HCT116 (cell line): Measurements from ENCODE around the gene CACNA1C. TPM values are rescaled to one million over a fixed set of nuclear protein-coding genes. Genes with fewer than 3 reads are reported as not detected.

Source experiments
- ATAC-seq: fragments of 200-7000 bp; cut with Tn5 transposase; 2 replicates; pipeline ENCODE4 v1.9.1; 2020; ENCODE audit warnings: mild to moderate bottlenecking, moderate library complexity
- BruUV-seq: library from RNA; stranded (reverse); fragments of 400-500 nt; replicated peaks from 2 replicates; lab custom pipeline; 2021; lab: Mats Ljungman, UMichigan
- CTCF ChIA-PET: fragments of 300-600 bp; sonication (Branson Sonifier 250); formaldehyde crosslinking; loops from one replicate; lab custom pipeline; 2021; ENCODE audit warnings: antibody characterized with exemption; lab: Charles Lee
- POLR2A ChIA-PET: fragments of 300-600, 350-600 bp; sonication (Branson Sonifier 250); formaldehyde crosslinking; loops from one replicate; lab custom pipeline; 2021; ENCODE audit warnings: antibody characterized with exemption; lab: Charles Lee
- RAD21 ChIA-PET, 2 experiments: fragments of 300-600 bp; sonication (Branson Sonifier 250); formaldehyde crosslinking; loops; one replicate each; lab custom pipeline; 2023; ENCODE audit warnings: low total read pairs in 2 of 2; ENCODE audit not compliant: uncharacterized antibody in 2 of 2, unreplicated experiment in 2 of 2, low non-redundant PET in 1 of 2; lab: Charles Lee
- DNase-seq: peaks from one replicate; pipeline ENCODE4 v3.0.0-alpha.2; 2010; ENCODE audit warnings: low read depth, low spot score
- H2AFZ ChIP-seq: fragments of 200-600 bp; shearing (Covaris generic), sonication (generic); 2 replicates; pipeline ENCODE4 v1.6.1; 2017; ENCODE audit warnings: low read depth, mixed run types, mixed read lengths, antibody characterized with exemption, low read length; ENCODE audit not compliant: poor library complexity, severe bottlenecking
- H3K27ac ChIP-seq: 2 replicates; pipeline ENCODE4 v1.5.1; 2012; ENCODE audit warnings: low read depth, low read length
- H3K27me3 ChIP-seq: fragments of 200-600 bp; sonication (generic); 2 replicates; pipeline ENCODE4 v1.6.1; 2016; ENCODE audit warnings: mixed run types, low read length, mixed read lengths; ENCODE audit not compliant: insufficient read depth
- H3K36me3 ChIP-seq, 2 experiments: fragments of 200-500 bp in 1 of 2; fragments of 200-600 bp in 1 of 2; sonication (Bioruptor generic) in 1 of 2; sonication (generic) in 1 of 2; 2 replicates each; pipeline versions ENCODE4 v1.5.1 to v1.6.1; 2014 to 2016; ENCODE audit warnings: low read length in 2 of 2, inconsistent platforms in 1 of 2, mixed read lengths in 1 of 2, mixed run types in 1 of 2; ENCODE audit not compliant: insufficient read depth in 2 of 2, control insufficient read depth in 1 of 2
- H3K4me1 ChIP-seq, 2 experiments: fragments of 200-600 bp in 1 of 2; sonication (generic) in 1 of 2; 2 replicates each; pipeline versions ENCODE4 v1.5.1 to v1.6.1; 2012 to 2017; ENCODE audit warnings: low read length in 2 of 2, inconsistent platforms in 1 of 2, mild to moderate bottlenecking in 1 of 2, mixed read lengths in 1 of 2, mixed run types in 1 of 2, moderate library complexity in 1 of 2; ENCODE audit not compliant: insufficient read depth in 2 of 2, control insufficient read depth in 1 of 2
- H3K4me2 ChIP-seq: fragments of 200-600 bp; sonication (generic); 2 replicates; pipeline ENCODE4 v1.6.1; 2017; ENCODE audit warnings: mixed run types, low read length, mixed read lengths
- H3K4me3 ChIP-seq, 2 experiments: fragments of 200-600 bp in 1 of 2; sonication (generic) in 1 of 2; replicated peaks in 1 of 2; 2 replicates each; pipeline ENCODE4 v1.5.1; 2011 to 2016; ENCODE audit warnings: low read length in 2 of 2, control low read depth in 1 of 2, low read depth in 1 of 2, mild to moderate bottlenecking in 1 of 2, mixed read lengths in 1 of 2, mixed run types in 1 of 2
- H3K79me2 ChIP-seq: fragments of 200-600 bp; sonication (generic); 2 replicates; pipeline ENCODE4 v1.6.1; 2017; ENCODE audit warnings: mild to moderate bottlenecking, mixed run types, low read length, moderate library complexity, mixed read lengths; ENCODE audit not compliant: insufficient read depth
- H3K9ac ChIP-seq: fragments of 200-600 bp; sonication (generic); 2 replicates; pipeline ENCODE4 v1.6.1; 2016; ENCODE audit warnings: low read length, mixed read lengths
- H3K9me2 ChIP-seq: fragments of 200-600 bp; sonication (generic), shearing (Covaris generic); 2 replicates; pipeline ENCODE4 v1.6.1; 2017; ENCODE audit warnings: mixed run types, mild to moderate bottlenecking, moderate library complexity; ENCODE audit not compliant: insufficient read depth
- H3K9me3 ChIP-seq, 2 experiments: fragments of 200-500 bp in 1 of 2; fragments of 200-600 bp in 1 of 2; sonication (Bioruptor generic) in 1 of 2; sonication (generic) in 1 of 2; 2 replicates each; pipeline ENCODE4 v1.6.1; 2014 to 2017; ENCODE audit warnings: low read length in 2 of 2, mixed read lengths in 2 of 2, inconsistent platforms in 1 of 2, low read depth in 1 of 2, mild to moderate bottlenecking in 1 of 2, mixed run types in 1 of 2, moderate library complexity in 1 of 2; ENCODE audit not compliant: control insufficient read depth in 1 of 2, insufficient read depth in 1 of 2
- H4K20me1 ChIP-seq: fragments of 200-600 bp; sonication (generic), shearing (Covaris generic); 2 replicates; pipeline ENCODE4 v1.6.1; 2017; ENCODE audit warnings: mixed run types, mild to moderate bottlenecking, moderate library complexity; ENCODE audit not compliant: insufficient read depth
- ATF3 ChIP-seq: IDR thresholded peaks from 2 replicates; pipeline ENCODE4 v1.6.1; 2012
- CBX3 ChIP-seq: IDR thresholded peaks from 2 replicates; pipeline ENCODE4 v1.6.1; 2012; ENCODE audit warnings: low read depth
- CEBPB ChIP-seq: IDR thresholded peaks from 2 replicates; pipeline ENCODE4 v1.6.1; 2012; ENCODE audit warnings: low read depth
- ELF1 ChIP-seq: IDR thresholded peaks from 2 replicates; pipeline ENCODE4 v1.6.1; 2012; ENCODE audit warnings: low read depth, borderline replicate concordance
- EZH2 ChIP-seq: fragments of 200-600 bp; sonication (generic); IDR thresholded peaks from 2 replicates; pipeline ENCODE4 v1.6.1; 2017; ENCODE audit warnings: antibody characterized with exemption, mixed run types
- EZH2phosphoT487 ChIP-seq: fragments of 200-600 bp; IDR thresholded peaks from 2 replicates; pipeline ENCODE4 v1.6.1; 2018; ENCODE audit warnings: antibody characterized with exemption, borderline replicate concordance
- FOSL1 ChIP-seq: IDR thresholded peaks from 2 replicates; pipeline ENCODE4 v1.6.1; 2012; ENCODE audit warnings: low read depth
- POLR2A ChIP-seq: IDR thresholded peaks from 2 replicates; pipeline ENCODE4 v1.7.0; 2011; ENCODE audit warnings: borderline replicate concordance; ENCODE audit not compliant: insufficient read depth, insufficient read length; ENCODE audit errors: extremely low read depth
- POLR2AphosphoS5 ChIP-seq: IDR thresholded peaks from 2 replicates; pipeline ENCODE4 v1.6.1; 2011; ENCODE audit warnings: mild to moderate bottlenecking, low read depth, low read length, moderate library complexity
- SP1 ChIP-seq: IDR thresholded peaks from 2 replicates; pipeline ENCODE4 v1.6.1; 2012; ENCODE audit warnings: low read depth
- SRF ChIP-seq: IDR thresholded peaks from 2 replicates; pipeline ENCODE4 v1.6.1; 2012; ENCODE audit warnings: low read depth
- TCF7L2 ChIP-seq: IDR thresholded peaks from 2 replicates; pipeline ENCODE4 v1.7.0; 2011; ENCODE audit warnings: borderline replicate concordance, inconsistent platforms; ENCODE audit not compliant: insufficient read depth, insufficient read length; ENCODE audit errors: extremely low read depth
- YY1 ChIP-seq: IDR thresholded peaks from 2 replicates; pipeline ENCODE4 v1.6.1; 2011; ENCODE audit warnings: low read length, low read depth, moderate library complexity, mild to moderate bottlenecking; ENCODE audit not compliant: insufficient replicate concordance; ENCODE audit errors: extremely low read depth
- ZBTB33 ChIP-seq: IDR thresholded peaks from 2 replicates; pipeline ENCODE4 v1.6.1; 2011; ENCODE audit warnings: mild to moderate bottlenecking, low read length, moderate library complexity; ENCODE audit not compliant: insufficient replicate concordance; ENCODE audit errors: extremely low read depth
- intact Hi-C: fragments of 100-400 bp; cut with micrococcal nuclease; formaldehyde crosslinking; loops from 2 replicates; pipeline ENCODE4 v1.10.0; 2022
- total RNA-seq: library from RNA; stranded (reverse); gene quantifications from one replicate; pipeline ENCODE4 v1.2.1, GENCODE V29; 2021; ENCODE audit not compliant: unreplicated experiment
- TF ChIP-seq, protein P1 (sequence below): IDR thresholded peaks from 2 replicates; pipeline ENCODE4 v1.6.1; 2012; ENCODE audit warnings: low read depth
- TF ChIP-seq, protein P2 (sequence below): IDR thresholded peaks from 2 replicates; pipeline ENCODE4 v1.6.1; 2012
- TF ChIP-seq, protein P3 (sequence below), 3 experiments: fragments of 200-600 bp in 1 of 3; sonication (generic) in 1 of 3; IDR thresholded peaks in 2 of 3; conservative IDR thresholded peaks in 1 of 3; 2 replicates each; pipeline ENCODE4 v1.5.1; 2012 to 2017; ENCODE audit warnings: low read depth in 2 of 3, low read length in 2 of 3, antibody characterized with exemption in 1 of 3, borderline replicate concordance in 1 of 3, control low read depth in 1 of 3, mild to moderate bottlenecking in 1 of 3, mixed read lengths in 1 of 3, mixed run types in 1 of 3, moderate library complexity in 1 of 3; ENCODE audit not compliant: insufficient read depth in 1 of 3

CACNA1C gene
- total RNA-seq, 1 experiment from 2014 or later, result 0.05 TPM

DNA sequence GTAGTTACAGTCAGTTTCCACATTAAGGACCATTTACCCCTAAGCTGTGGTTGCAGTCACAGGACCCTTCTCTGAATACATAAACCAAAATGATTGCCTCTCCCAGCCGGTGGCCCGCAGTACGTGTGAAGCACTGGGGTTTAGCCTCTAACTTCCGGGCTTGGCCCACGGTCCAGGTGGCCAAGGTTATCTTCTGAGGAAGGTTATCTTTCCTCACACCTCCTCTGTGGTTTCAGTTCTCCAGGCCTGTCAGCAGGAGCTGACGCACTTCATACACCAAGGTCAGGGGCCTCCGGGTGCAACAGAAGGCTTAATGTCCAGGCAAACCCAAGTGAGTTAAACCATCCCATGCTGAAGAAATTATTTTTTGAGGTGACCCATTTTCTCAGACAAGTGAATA lies 451.0 kb downstream of the CACNA1C start:
- BruUV-seq, result no TSS peak
- Histone ChIP-seq H3K9me2 (no peaks in the 10 kb centered on the region), H3K36me3 (no peaks in the 10 kb centered on the region), H3K9me3 (no peaks in the 10 kb centered on the region), H3K4me2 (no peak overlapping the region), H3K79me2 (no peaks in the 10 kb centered on the region), H3K27ac (no peak overlapping the region)
- intact Hi-C loops, result no loop called here
- RAD21 ChIA-PET, result no interaction called here
- TF ChIP-seq SRF (no peak), FOSL1 (no peak), ATF3 (no peak), POLR2A (no peak), TCF7L2 (no peak), CBX3 (no peak), EZH2 (no peak), ZBTB33 (no peak), EZH2phosphoT487 (no peak), CEBPB (no peak), SP1 (no peak), YY1 (no peak), POLR2AphosphoS5 (no peak), ELF1 (no peak)
- TF ChIP-seq, protein P1, sequence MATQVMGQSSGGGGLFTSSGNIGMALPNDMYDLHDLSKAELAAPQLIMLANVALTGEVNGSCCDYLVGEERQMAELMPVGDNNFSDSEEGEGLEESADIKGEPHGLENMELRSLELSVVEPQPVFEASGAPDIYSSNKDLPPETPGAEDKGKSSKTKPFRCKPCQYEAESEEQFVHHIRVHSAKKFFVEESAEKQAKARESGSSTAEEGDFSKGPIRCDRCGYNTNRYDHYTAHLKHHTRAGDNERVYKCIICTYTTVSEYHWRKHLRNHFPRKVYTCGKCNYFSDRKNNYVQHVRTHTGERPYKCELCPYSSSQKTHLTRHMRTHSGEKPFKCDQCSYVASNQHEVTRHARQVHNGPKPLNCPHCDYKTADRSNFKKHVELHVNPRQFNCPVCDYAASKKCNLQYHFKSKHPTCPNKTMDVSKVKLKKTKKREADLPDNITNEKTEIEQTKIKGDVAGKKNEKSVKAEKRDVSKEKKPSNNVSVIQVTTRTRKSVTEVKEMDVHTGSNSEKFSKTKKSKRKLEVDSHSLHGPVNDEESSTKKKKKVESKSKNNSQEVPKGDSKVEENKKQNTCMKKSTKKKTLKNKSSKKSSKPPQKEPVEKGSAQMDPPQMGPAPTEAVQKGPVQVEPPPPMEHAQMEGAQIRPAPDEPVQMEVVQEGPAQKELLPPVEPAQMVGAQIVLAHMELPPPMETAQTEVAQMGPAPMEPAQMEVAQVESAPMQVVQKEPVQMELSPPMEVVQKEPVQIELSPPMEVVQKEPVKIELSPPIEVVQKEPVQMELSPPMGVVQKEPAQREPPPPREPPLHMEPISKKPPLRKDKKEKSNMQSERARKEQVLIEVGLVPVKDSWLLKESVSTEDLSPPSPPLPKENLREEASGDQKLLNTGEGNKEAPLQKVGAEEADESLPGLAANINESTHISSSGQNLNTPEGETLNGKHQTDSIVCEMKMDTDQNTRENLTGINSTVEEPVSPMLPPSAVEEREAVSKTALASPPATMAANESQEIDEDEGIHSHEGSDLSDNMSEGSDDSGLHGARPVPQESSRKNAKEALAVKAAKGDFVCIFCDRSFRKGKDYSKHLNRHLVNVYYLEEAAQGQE, result no peak
- TF ChIP-seq, protein P2, sequence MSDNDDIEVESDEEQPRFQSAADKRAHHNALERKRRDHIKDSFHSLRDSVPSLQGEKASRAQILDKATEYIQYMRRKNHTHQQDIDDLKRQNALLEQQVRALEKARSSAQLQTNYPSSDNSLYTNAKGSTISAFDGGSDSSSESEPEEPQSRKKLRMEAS, result no peak
- TF ChIP-seq, protein P3, sequence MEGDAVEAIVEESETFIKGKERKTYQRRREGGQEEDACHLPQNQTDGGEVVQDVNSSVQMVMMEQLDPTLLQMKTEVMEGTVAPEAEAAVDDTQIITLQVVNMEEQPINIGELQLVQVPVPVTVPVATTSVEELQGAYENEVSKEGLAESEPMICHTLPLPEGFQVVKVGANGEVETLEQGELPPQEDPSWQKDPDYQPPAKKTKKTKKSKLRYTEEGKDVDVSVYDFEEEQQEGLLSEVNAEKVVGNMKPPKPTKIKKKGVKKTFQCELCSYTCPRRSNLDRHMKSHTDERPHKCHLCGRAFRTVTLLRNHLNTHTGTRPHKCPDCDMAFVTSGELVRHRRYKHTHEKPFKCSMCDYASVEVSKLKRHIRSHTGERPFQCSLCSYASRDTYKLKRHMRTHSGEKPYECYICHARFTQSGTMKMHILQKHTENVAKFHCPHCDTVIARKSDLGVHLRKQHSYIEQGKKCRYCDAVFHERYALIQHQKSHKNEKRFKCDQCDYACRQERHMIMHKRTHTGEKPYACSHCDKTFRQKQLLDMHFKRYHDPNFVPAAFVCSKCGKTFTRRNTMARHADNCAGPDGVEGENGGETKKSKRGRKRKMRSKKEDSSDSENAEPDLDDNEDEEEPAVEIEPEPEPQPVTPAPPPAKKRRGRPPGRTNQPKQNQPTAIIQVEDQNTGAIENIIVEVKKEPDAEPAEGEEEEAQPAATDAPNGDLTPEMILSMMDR (IDR thresholded peaks at IDR 0.05 in 2 of 3, conservative IDR thresholded peaks at IDR 0.05 in 1 of 3; ENCODE audit: borderline replicate concordance in 1 of 3, insufficient read depth in 1 of 3, low read depth in 2 of 3, low read length in 2 of 3), result no peak
- TF ChIP-seq, all 23 proteins: peak for 0
- ATAC-seq (no peak), DNase-seq (no peak)
- no peak overlapping the region for H3K4me3 ChIP-seq
- CTCF ChIA-PET, result no interaction called here
- peaks cover 19% of the 10 kb centered on the region for H3K27me3 ChIP-seq
- no peak overlapping the region for H3K9ac ChIP-seq
- no peaks in the 10 kb centered on the region for H4K20me1 ChIP-seq
- POLR2A ChIA-PET, result no interaction called here
- no peaks in the 10 kb centered on the region for H3K4me1 ChIP-seq
- H2AFZ ChIP-seq, result no peak overlapping the region
